ENCODE measurements around the gene RALGAPA1. TPM values are rescaled to one million over a fixed set of nuclear protein-coding genes. Genes with fewer than 3 reads are reported as not detected.

RALGAPA1 gene
- total and polyA plus RNA-seq, 9 of the 15 experiments (the other 6 are each of a cell fraction or from before 2014, with no cell fraction given): 2.5 to 16.3 (median 6.2) TPM

DNA sequence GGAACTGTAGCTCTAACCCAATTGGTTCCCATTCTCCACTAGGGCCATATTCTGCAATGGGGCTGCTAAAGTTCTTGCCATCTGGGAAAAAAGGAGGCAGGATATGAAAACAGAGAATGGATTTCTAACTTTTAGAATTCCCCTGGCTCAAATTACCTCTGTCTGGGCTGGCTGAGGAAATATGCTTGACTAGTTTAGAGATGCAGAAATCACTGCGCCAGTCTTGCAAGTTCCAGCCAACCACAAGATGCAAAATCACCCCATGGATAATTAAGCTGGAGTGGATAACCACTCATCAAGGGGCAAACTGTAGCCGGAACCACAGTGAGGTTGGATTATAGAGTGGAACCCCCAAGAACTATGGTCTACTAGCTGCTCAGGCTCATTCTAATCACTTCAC lies 126.3 kb downstream of the RALGAPA1 start (continued):
- TF ChIP-seq, protein P1, sequence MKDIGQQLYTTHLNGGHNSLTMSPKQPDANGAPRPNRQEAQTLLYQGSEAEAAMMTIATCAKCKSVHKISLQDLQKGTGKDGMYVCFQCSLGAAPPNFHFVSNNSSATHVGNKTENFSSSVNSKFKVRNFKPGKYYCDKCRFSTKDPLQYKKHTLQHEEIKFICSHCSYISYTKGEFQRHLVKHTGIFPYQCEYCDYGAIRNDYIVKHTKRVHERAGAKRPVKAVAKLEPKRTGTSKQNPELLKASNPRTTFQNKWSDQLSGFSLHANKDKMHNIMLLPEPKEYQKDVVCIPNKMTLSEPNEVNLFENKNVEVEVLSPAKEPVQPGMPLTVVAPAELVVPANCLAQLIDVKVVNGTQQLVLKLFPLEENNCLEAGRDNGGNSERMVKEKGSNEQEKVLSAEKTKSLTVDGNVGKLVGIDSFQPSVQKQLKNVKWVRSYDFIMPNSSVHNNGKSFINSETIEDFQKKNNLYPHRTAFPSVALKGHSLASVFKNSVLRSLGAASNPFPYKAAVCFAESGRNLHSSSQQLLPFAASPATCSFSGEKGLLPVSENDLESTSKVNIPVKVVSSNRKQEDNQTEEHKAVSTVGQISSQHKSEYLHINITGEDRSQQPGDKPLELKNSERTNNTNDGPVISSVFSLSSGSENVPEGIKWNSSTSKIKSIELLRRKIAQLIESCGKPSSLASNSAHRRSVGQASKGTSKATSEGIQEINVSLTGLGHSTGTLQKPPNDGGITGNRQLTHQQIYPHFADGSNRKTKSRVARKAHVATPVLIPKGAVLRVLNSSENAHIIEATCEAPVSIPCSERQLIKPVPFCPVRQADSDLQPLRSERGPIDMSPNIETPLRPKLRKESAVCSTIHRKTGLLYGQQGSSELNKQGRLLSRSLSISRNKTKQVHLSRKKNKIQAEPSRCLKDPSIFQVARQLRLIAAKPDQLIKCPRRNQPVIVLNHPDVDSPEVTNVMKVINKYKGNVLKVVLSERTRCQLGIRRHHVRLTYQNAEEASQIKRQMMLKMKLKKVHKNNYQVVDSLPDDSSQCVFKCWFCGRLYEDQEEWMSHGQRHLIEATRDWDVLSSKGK (CRISPR knock-in tag; IDR thresholded peaks at IDR 0.05): no peak
- TF ChIP-seq POLR2G (IDR thresholded peaks at IDR 0.05; ENCODE audit: low read depth, low read length): no peak
- TF ChIP-seq PPARD (CRISPR knock-in tag; IDR thresholded peaks at IDR 0.05): no peak
- TF ChIP-seq CBX2 (IDR thresholded peaks at IDR 0.05; ENCODE audit: insufficient read depth, low read length, poor library complexity, severe bottlenecking): no peak
- TF ChIP-seq MCM7 (IDR thresholded peaks at IDR 0.05): no peak

GRCh38 chr14:35678403-35679028 lies 130.6 kb downstream of the RALGAPA1 start:
- in situ Hi-C loops (cut with MboI) (no loop called here), intact Hi-C loops (cut with micrococcal nuclease) (no loop called here)
- no peak overlapping the region for H3K4me2 ChIP-seq (ENCODE audit: insufficient read depth, low read length)
- ChIA-PET POLR2A (interaction anchor here (0.6 kb wide), 1 partner anchor 10 kb away, joined by 3 read pairs; no protein-coding TSS in a partner anchor), CTCF (ENCODE audit: low intra/inter-chr PET ratio) (no interaction called here)
- WGBS (ENCODE audit: insufficient coverage, low coverage, missing lambda C conversion rate): 73% methylated on average over 1 of the region's 1 CpG
- H3K79me2 ChIP-seq (ENCODE audit: control insufficient read depth, insufficient read depth, low read length): no peaks in the 10 kb centered on the region
- no peak for FAIRE-seq
- H3K36me3 ChIP-seq (ENCODE audit: control insufficient read depth, insufficient read depth, low read length): no peaks in the 10 kb centered on the region; the same call in 2 of the 3 replicates
- no peaks in the 10 kb centered on the region for H3K4me1 ChIP-seq (replicated peaks in 1 of 2; ENCODE audit: control insufficient read depth in 2 of 2, insufficient read depth in 2 of 2, low read length in 2 of 2)
- H2AFZ ChIP-seq (ENCODE audit: low read depth, low read length): no peak overlapping the region
- BruUV-seq (replicated peaks): no TSS peak
- no peak overlapping the region for H3K4me3 ChIP-seq
- no peak for DNase-seq (ENCODE audit: extremely low read depth in 1 of 4, low spot score in 3 of 4)
- ATAC-seq: no peak
- H4K20me1 ChIP-seq (replicated peaks; ENCODE audit: control insufficient read depth, insufficient read depth, low read length): no peaks in the 10 kb centered on the region
- no peaks in the 10 kb centered on the region for H3K27me3 ChIP-seq (ENCODE audit: control insufficient read depth in 2 of 2, insufficient read depth in 2 of 2, low read length in 2 of 2)
- H3K9me1 ChIP-seq (ENCODE audit: control insufficient read depth, insufficient read depth, low read length): no peaks in the 10 kb centered on the region
- H3K9me3 ChIP-seq (replicated peaks; ENCODE audit: control insufficient read depth, insufficient read depth, low read depth, low read length): no peaks in the 10 kb centered on the region
- H3K9ac ChIP-seq (ENCODE audit: insufficient read depth in 1 of 2, low read depth in 2 of 2, low read length in 2 of 2): no peak overlapping the region
- H3K27ac ChIP-seq (ENCODE audit: extremely low read depth, low read depth, low read length): no peak overlapping the region
- TF ChIP-seq C11orf30 (IDR thresholded peaks at IDR 0.05; ENCODE audit: low read depth): peak; percentile 25; the same call in 1 of the 2 replicates
- TF ChIP-seq, protein P2, sequence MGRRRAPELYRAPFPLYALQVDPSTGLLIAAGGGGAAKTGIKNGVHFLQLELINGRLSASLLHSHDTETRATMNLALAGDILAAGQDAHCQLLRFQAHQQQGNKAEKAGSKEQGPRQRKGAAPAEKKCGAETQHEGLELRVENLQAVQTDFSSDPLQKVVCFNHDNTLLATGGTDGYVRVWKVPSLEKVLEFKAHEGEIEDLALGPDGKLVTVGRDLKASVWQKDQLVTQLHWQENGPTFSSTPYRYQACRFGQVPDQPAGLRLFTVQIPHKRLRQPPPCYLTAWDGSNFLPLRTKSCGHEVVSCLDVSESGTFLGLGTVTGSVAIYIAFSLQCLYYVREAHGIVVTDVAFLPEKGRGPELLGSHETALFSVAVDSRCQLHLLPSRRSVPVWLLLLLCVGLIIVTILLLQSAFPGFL (CRISPR knock-in tag; IDR thresholded peaks at IDR 0.05): no peak
- TF ChIP-seq PRPF4 (IDR thresholded peaks at IDR 0.05; ENCODE audit: insufficient read depth, low read depth, low read length, poor library complexity, severe bottlenecking): no peak
- no peak for TF ChIP-seq EZH2 (IDR thresholded peaks at IDR 0.05; ENCODE audit: borderline replicate concordance, low read depth, low read length)
- TF ChIP-seq, protein P3, sequence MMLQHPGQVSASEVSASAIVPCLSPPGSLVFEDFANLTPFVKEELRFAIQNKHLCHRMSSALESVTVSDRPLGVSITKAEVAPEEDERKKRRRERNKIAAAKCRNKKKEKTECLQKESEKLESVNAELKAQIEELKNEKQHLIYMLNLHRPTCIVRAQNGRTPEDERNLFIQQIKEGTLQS (IDR thresholded peaks at IDR 0.05): peak; percentile 67
- TF ChIP-seq, protein P3 (CRISPR knock-in tag; conservative IDR thresholded peaks at IDR 0.05): no peak
- no peak for TF ChIP-seq ZBTB8A (IDR thresholded peaks at IDR 0.05; ENCODE audit: partially characterized antibody)
- no peak for TF ChIP-seq HDAC6 (IDR thresholded peaks at IDR 0.05; ENCODE audit: low read depth, low read length)
- TF ChIP-seq CEBPG (CRISPR knock-in tag; IDR thresholded peaks at IDR 0.05): no peak
- TF ChIP-seq CEBPG (tag; conservative IDR thresholded peaks at IDR 0.05 in 1 of 2, IDR thresholded peaks at IDR 0.05 in 1 of 2): peak; percentile 73 to 77
- TF ChIP-seq NUFIP1 (IDR thresholded peaks at IDR 0.05; ENCODE audit: partially characterized antibody): no peak

Data from K562 (cell line).